Body of pancreas (tissue), 2 donors: Measurements from ENCODE around the gene WDR18. TPM values are rescaled to one million over a fixed set of nuclear protein-coding genes. Genes with fewer than 3 reads are reported as not detected.

ENCODE experiments used
- small RNA-seq: library from RNA; depleted of rRNA; stranded (forward); fragments of <200 nt; gene quantifications from one replicate; pipeline ENCODE3, GENCODE V24; 2016
- total RNA-seq, 2 donors: library from RNA; depleted of rRNA; stranded (reverse); fragments of >200 nt; gene quantifications; one replicate each; pipeline ENCODE4 v1.1.0, GENCODE V29; 2016

The WDR18 gene
- total RNA-seq, 2 donors from 2014 or later, result 15.3 to 53.1 TPM

Small RNAs within 50 kb of the gene (small RNA-seq; reads per million reads assigned to genes)
- gene RNU6-2, result not detected

Other genes starting within 250 kb of the WDR18 start
- 1 to 10 TPM in 1 of 2 donors, under 1 TPM in 1; 0.99 to 3.4 TPM for gene MISP, start 233.2 kb upstream of the WDR18 start, total RNA-seq
- 100 to 1,000 TPM in 1 of 2 donors, 10 to 100 TPM in 1; 78.9 to 100 TPM for gene PTBP1, start 186.9 kb upstream of the WDR18 start, total RNA-seq
- gene PLPPR3, start 162.4 kb upstream of the WDR18 start, total RNA-seq, result not detected
- under 1 TPM in 1 of 2 donors, not detected in 1; 0.26 TPM for gene AZU1, start 156.5 kb upstream of the WDR18 start, total RNA-seq
- gene PRTN3, start 143.3 kb upstream of the WDR18 start, total RNA-seq, result under 1 TPM in 1 of 2 donors, not detected in 1; 0.99 TPM
- not detected for gene ELANE, start 132.0 kb upstream of the WDR18 start, total RNA-seq
- gene CFD, start 124.7 kb upstream of the WDR18 start, total RNA-seq, result 100 to 1,000 TPM; 134 to 825 TPM
- 10 to 100 TPM; 35.0 to 49.8 TPM for gene MED16, start 91.2 kb upstream of the WDR18 start, total RNA-seq
- not detected for gene RNU6-9, start 90.9 kb upstream of the WDR18 start, total RNA-seq
- 10 to 100 TPM; 11.2 to 34.0 TPM for gene R3HDM4, start 71.1 kb upstream of the WDR18 start, total RNA-seq
- gene KISS1R, start 67.0 kb upstream of the WDR18 start, total RNA-seq, result 1 to 10 TPM in 1 of 2 donors, not detected in 1; 3.3 TPM
- 1 to 10 TPM; 3.1 to 5.9 TPM for gene ARID3A, start 58.3 kb upstream of the WDR18 start, total RNA-seq
- under 1 TPM in 1 of 2 donors, not detected in 1; 0.26 TPM for gene GRIN3B, start 16.1 kb downstream of the WDR18 start, total RNA-seq
- gene TMEM259, start 36.8 kb downstream of the WDR18 start, total RNA-seq, result 100 to 1,000 TPM; 142 to 306 TPM
- not detected for gene RNU6-2, start 37.2 kb downstream of the WDR18 start, total RNA-seq
- 10 to 100 TPM; 30.7 to 42.5 TPM for gene CNN2, start 42.3 kb downstream of the WDR18 start, total RNA-seq
- 10 to 100 TPM; 33.7 to 87.3 TPM for gene ABCA7, start 55.8 kb downstream of the WDR18 start, total RNA-seq
- gene ARHGAP45, start 82.8 kb downstream of the WDR18 start, total RNA-seq, result 10 to 100 TPM; 13.2 to 23.4 TPM
- gene POLR2E, start 111.0 kb downstream of the WDR18 start, total RNA-seq, result 10 to 100 TPM; 24.9 to 78.1 TPM
- gene GPX4, start 119.6 kb downstream of the WDR18 start, total RNA-seq, result 100 to 1,000 TPM; 152 to 157 TPM
- 10 to 100 TPM; 14.0 to 30.7 TPM for gene SBNO2, start 189.9 kb downstream of the WDR18 start, total RNA-seq
- 10 to 100 TPM; 49.0 to 68.6 TPM for gene STK11, start 221.4 kb downstream of the WDR18 start, total RNA-seq